MCF 10A (cell line): Measurements from ENCODE around the gene UBC. TPM values are rescaled to one million over a fixed set of nuclear protein-coding genes. Genes with fewer than 3 reads are reported as not detected.
"Not testable (repeated sequence)": the region's sequence is repeated elsewhere in the genome, so short reads cannot be mapped to it uniquely, and the experiment has no call there.

Experiments used
- BruUV-seq: library from RNA; stranded (reverse); fragments of 400-500 nt; replicated peaks from 2 replicates; lab custom pipeline; 2021; lab: Mats Ljungman, UMichigan
- CTCF ChIA-PET: fragments of 300-600 bp; sonication (Branson Sonifier 250); formaldehyde crosslinking; extraction: SDS; loops from one replicate; lab custom pipeline; 2021; ENCODE audit warnings: antibody characterized with exemption, inconsistent platforms; lab: Yijun Ruan, JAX
- POLR2A ChIA-PET: fragments of 300-600, 350-650 bp; sonication (Branson Sonifier 250); formaldehyde crosslinking; extraction: SDS; loops from one replicate; lab custom pipeline; 2020; ENCODE audit warnings: antibody characterized with exemption, inconsistent platforms; lab: Yijun Ruan, JAX
- DNase-seq: peaks from one replicate; pipeline ENCODE4 v3.0.0-alpha.2; 2018; ENCODE audit not compliant: unreplicated experiment
- H3K27ac Mint-ChIP-seq: one replicate; pipeline ENCODE4 v1.8.0; 2022; ENCODE audit warnings: mild to moderate bottlenecking, low read depth, mixed read lengths; ENCODE audit not compliant: unreplicated experiment
- H3K27me3 Mint-ChIP-seq: one replicate; pipeline ENCODE4 v1.8.0; 2022; ENCODE audit warnings: mixed read lengths; ENCODE audit not compliant: insufficient read depth, unreplicated experiment
- H3K36me3 Mint-ChIP-seq: one replicate; pipeline ENCODE4 v1.8.0; 2022; ENCODE audit warnings: mild to moderate bottlenecking, moderate library complexity, mixed read lengths; ENCODE audit not compliant: insufficient read depth, unreplicated experiment
- H3K4me1 Mint-ChIP-seq: one replicate; pipeline ENCODE4 v1.8.0; 2022; ENCODE audit warnings: mixed read lengths; ENCODE audit not compliant: insufficient read depth, unreplicated experiment
- H3K4me3 Mint-ChIP-seq: one replicate; pipeline ENCODE4 v1.8.0; 2022; ENCODE audit warnings: mild to moderate bottlenecking, moderate library complexity, mixed read lengths; ENCODE audit not compliant: unreplicated experiment
- H3K9me3 Mint-ChIP-seq: one replicate; pipeline ENCODE4 v1.8.0; 2022; ENCODE audit warnings: mixed read lengths; ENCODE audit not compliant: unreplicated experiment
- intact Hi-C: fragments of 100-400 bp; cut with micrococcal nuclease; formaldehyde crosslinking; loops from 2 replicates; pipeline ENCODE4 v1.14.1; 2022
- total RNA-seq: library from RNA; stranded (reverse); gene quantifications from 2 replicates; pipeline ENCODE4 v1.2.3, GENCODE V29; 2022
- TF ChIP-seq, protein P1 (sequence below): fragments of 200-600 bp; IDR thresholded peaks from one replicate; pipeline ENCODE4 v1.8.0; 2022; ENCODE audit warnings: antibody characterized with exemption, mild to moderate bottlenecking; ENCODE audit not compliant: unreplicated experiment

UBC gene
- total RNA-seq, 1 experiment from 2014 or later, result 1,485 TPM

GRCh38 chr12:124939421-124940142 lies 25.1 kb upstream of the UBC start:
- CTCF ChIA-PET, result interaction anchor here (0.6 to 8.9 kb wide), 15 partner anchors 9 to 244 kb away, joined by 3 to 200 read pairs (median 4); partner anchors contain the start of gene UBC
- Mint-ChIP-seq H3K27ac (no peak overlapping the region), H3K4me1 (peaks cover 8% of the 10 kb centered on the region), H3K4me3 (no peak overlapping the region), H3K27me3 (no peaks in the 10 kb centered on the region), H3K9me3 (no peaks in the 10 kb centered on the region), H3K36me3 (peaks cover under 1% of the 10 kb centered on the region)
- DNase-seq, result peak; percentile 93
- POLR2A ChIA-PET, result interaction anchor here (0.7 to 31.0 kb wide), 10 partner anchors 12 to 422 kb away, joined by 3 to 2121 read pairs (median 6); partner anchors contain the start of genes BRI3BP and UBC
- BruUV-seq, result no TSS peak
- TF ChIP-seq, protein P1, sequence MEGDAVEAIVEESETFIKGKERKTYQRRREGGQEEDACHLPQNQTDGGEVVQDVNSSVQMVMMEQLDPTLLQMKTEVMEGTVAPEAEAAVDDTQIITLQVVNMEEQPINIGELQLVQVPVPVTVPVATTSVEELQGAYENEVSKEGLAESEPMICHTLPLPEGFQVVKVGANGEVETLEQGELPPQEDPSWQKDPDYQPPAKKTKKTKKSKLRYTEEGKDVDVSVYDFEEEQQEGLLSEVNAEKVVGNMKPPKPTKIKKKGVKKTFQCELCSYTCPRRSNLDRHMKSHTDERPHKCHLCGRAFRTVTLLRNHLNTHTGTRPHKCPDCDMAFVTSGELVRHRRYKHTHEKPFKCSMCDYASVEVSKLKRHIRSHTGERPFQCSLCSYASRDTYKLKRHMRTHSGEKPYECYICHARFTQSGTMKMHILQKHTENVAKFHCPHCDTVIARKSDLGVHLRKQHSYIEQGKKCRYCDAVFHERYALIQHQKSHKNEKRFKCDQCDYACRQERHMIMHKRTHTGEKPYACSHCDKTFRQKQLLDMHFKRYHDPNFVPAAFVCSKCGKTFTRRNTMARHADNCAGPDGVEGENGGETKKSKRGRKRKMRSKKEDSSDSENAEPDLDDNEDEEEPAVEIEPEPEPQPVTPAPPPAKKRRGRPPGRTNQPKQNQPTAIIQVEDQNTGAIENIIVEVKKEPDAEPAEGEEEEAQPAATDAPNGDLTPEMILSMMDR, result no peak
- intact Hi-C loops, result loop anchor here (1.0 to 2.0 kb wide), 5 partner anchors 11 to 77 kb away; partner anchors contain the start of genes SCARB1 and UBC

GRCh38 chr12:124939079-124939420 lies 24.6 kb upstream of the UBC start:
- no peak overlapping the region for H3K4me3 Mint-ChIP-seq
- peaks cover 8% of the 10 kb centered on the region for H3K4me1 Mint-ChIP-seq
- TF ChIP-seq, protein P1, result peak; percentile 16
- intact Hi-C loops, result loop anchor here (1.0 to 2.0 kb wide), 4 partner anchors 11 to 76 kb away; partner anchors contain the start of genes SCARB1 and UBC
- H3K36me3 Mint-ChIP-seq, result no peaks in the 10 kb centered on the region
- BruUV-seq, result no TSS peak
- no peaks in the 10 kb centered on the region for H3K9me3 Mint-ChIP-seq
- CTCF ChIA-PET, result interaction anchor here (1.4 to 8.9 kb wide), 5 partner anchors 8 to 265 kb away, joined by 3 to 200 read pairs (median 64); partner anchors contain the start of gene UBC
- no peaks in the 10 kb centered on the region for H3K27me3 Mint-ChIP-seq
- H3K27ac Mint-ChIP-seq, result no peak overlapping the region
- POLR2A ChIA-PET, result interaction anchor here (0.7 to 31.0 kb wide), 12 partner anchors 9 to 422 kb away, joined by 3 to 2121 read pairs (median 4); partner anchors contain the start of genes BRI3BP and UBC
- DNase-seq, result peak; percentile 92

- TSS peak; percentile 85 for BruUV-seq
- Mint-ChIP-seq H3K27me3 (no peaks in the 10 kb centered on the region), H3K4me3 (no peak overlapping the region), H3K27ac (no peak overlapping the region), H3K36me3 (no peaks in the 10 kb centered on the region), H3K4me1 (peaks cover 8% of the 10 kb centered on the region), H3K9me3 (no peaks in the 10 kb centered on the region)
- POLR2A ChIA-PET, result interaction anchor here (0.7 to 31.0 kb wide), 10 partner anchors 9 to 353 kb away, joined by 3 to 2121 read pairs (median 4); partner anchors contain the start of genes BRI3BP and UBC
- DNase-seq, result peak; percentile 77
- intact Hi-C loops, result loop anchor here (2.0 kb wide), 1 partner anchor 76 kb away; the partner anchor contains the start of gene SCARB1
- TF ChIP-seq, protein P1, result no peak
- CTCF ChIA-PET, result interaction anchor here (1.4 to 8.9 kb wide), 4 partner anchors 15 to 265 kb away, joined by 3 to 200 read pairs (median 117); partner anchors contain the start of gene UBC
Measured at GRCh38 chr12:124938587-124938986, 24.1 kb upstream of the UBC start.

- Mint-ChIP-seq H3K9me3 (no peaks in the 10 kb centered on the region), H3K4me3 (no peak overlapping the region), H3K27me3 (no peaks in the 10 kb centered on the region), H3K27ac (no peak overlapping the region), H3K36me3 (no peaks in the 10 kb centered on the region), H3K4me1 (peaks cover 8% of the 10 kb centered on the region)
- ChIA-PET POLR2A (interaction anchor here (0.5 to 31.0 kb wide), 12 partner anchors 8 to 964 kb away, joined by 3 to 2121 read pairs (median 4); partner anchors contain the start of genes BRI3BP and UBC), CTCF (interaction anchor here (0.9 to 8.9 kb wide), 5 partner anchors 15 to 266 kb away, joined by 3 to 200 read pairs (median 64); partner anchors contain the start of gene UBC)
- DNase-seq, result peak; percentile 4
- TF ChIP-seq, protein P1, result no peak
- intact Hi-C loops, result loop anchor here (2.0 kb wide), 1 partner anchor 75 kb away; the partner anchor contains the start of gene SCARB1
- no TSS peak for BruUV-seq
Measured at GRCh38 chr12:124938108-124938507, 23.7 kb upstream of the UBC start.

GRCh38 chr12:124931528-124931927 lies 17.1 kb upstream of the UBC start:
- H3K9me3 Mint-ChIP-seq, H3K4me3 Mint-ChIP-seq, BruUV-seq, H3K27me3 Mint-ChIP-seq, DNase-seq, intact Hi-C loops, H3K27ac Mint-ChIP-seq: not testable (repeated sequence)
- CTCF ChIA-PET, result interaction anchor here (0.9 to 1.3 kb wide), 2 partner anchors 9 to 14 kb away, joined by 3 to 6 read pairs; no protein-coding TSS in a partner anchor
- Mint-ChIP-seq H3K4me1 (peaks cover 25% of the 10 kb centered on the region), H3K36me3 (peaks cover 19% of the 10 kb centered on the region)
- POLR2A ChIA-PET, result interaction anchor here (31.0 kb wide), 1 partner anchor 17 kb away, joined by 2121 read pairs; the partner anchor contains the start of gene UBC
